HCT116 (cell line): ENCODE results near the gene OBSL1. TPM values are rescaled to one million over a fixed set of nuclear protein-coding genes. Genes with fewer than 3 reads are reported as not detected.

Source experiments
- ATAC-seq: fragments of 200-7000 bp; cut with Tn5 transposase; 2 replicates; pipeline ENCODE4 v1.9.1; 2020; ENCODE audit warnings: mild to moderate bottlenecking, moderate library complexity
- BruUV-seq: library from RNA; stranded (reverse); fragments of 400-500 nt; replicated peaks from 2 replicates; lab custom pipeline; 2021; lab: Mats Ljungman, UMichigan
- CTCF ChIA-PET: fragments of 300-600 bp; sonication (Branson Sonifier 250); formaldehyde crosslinking; loops from one replicate; lab custom pipeline; 2021; ENCODE audit warnings: antibody characterized with exemption; lab: Charles Lee
- POLR2A ChIA-PET: fragments of 300-600, 350-600 bp; sonication (Branson Sonifier 250); formaldehyde crosslinking; loops from one replicate; lab custom pipeline; 2021; ENCODE audit warnings: antibody characterized with exemption; lab: Charles Lee
- RAD21 ChIA-PET, 2 experiments: fragments of 300-600 bp; sonication (Branson Sonifier 250); formaldehyde crosslinking; loops; one replicate each; lab custom pipeline; 2023; ENCODE audit warnings: low total read pairs in 2 of 2; ENCODE audit not compliant: uncharacterized antibody in 2 of 2, unreplicated experiment in 2 of 2, low non-redundant PET in 1 of 2; lab: Charles Lee
- DNase-seq: peaks from one replicate; pipeline ENCODE4 v3.0.0-alpha.2; 2010; ENCODE audit warnings: low read depth, low spot score
- H2AFZ ChIP-seq: fragments of 200-600 bp; shearing (Covaris generic), sonication (generic); 2 replicates; pipeline ENCODE4 v1.6.1; 2017; ENCODE audit warnings: low read depth, mixed run types, mixed read lengths, antibody characterized with exemption, low read length; ENCODE audit not compliant: poor library complexity, severe bottlenecking
- H3K27ac ChIP-seq: 2 replicates; pipeline ENCODE4 v1.5.1; 2012; ENCODE audit warnings: low read depth, low read length
- H3K27me3 ChIP-seq: fragments of 200-600 bp; sonication (generic); 2 replicates; pipeline ENCODE4 v1.6.1; 2016; ENCODE audit warnings: mixed run types, low read length, mixed read lengths; ENCODE audit not compliant: insufficient read depth
- H3K36me3 ChIP-seq, 2 experiments: fragments of 200-500 bp in 1 of 2; fragments of 200-600 bp in 1 of 2; sonication (Bioruptor generic) in 1 of 2; sonication (generic) in 1 of 2; 2 replicates each; pipeline versions ENCODE4 v1.5.1 to v1.6.1; 2014 to 2016; ENCODE audit warnings: low read length in 2 of 2, inconsistent platforms in 1 of 2, mixed read lengths in 1 of 2, mixed run types in 1 of 2; ENCODE audit not compliant: insufficient read depth in 2 of 2, control insufficient read depth in 1 of 2
- H3K4me1 ChIP-seq, 2 experiments: fragments of 200-600 bp in 1 of 2; sonication (generic) in 1 of 2; 2 replicates each; pipeline versions ENCODE4 v1.5.1 to v1.6.1; 2012 to 2017; ENCODE audit warnings: low read length in 2 of 2, inconsistent platforms in 1 of 2, mild to moderate bottlenecking in 1 of 2, mixed read lengths in 1 of 2, mixed run types in 1 of 2, moderate library complexity in 1 of 2; ENCODE audit not compliant: insufficient read depth in 2 of 2, control insufficient read depth in 1 of 2
- H3K4me2 ChIP-seq: fragments of 200-600 bp; sonication (generic); 2 replicates; pipeline ENCODE4 v1.6.1; 2017; ENCODE audit warnings: mixed run types, low read length, mixed read lengths
- H3K4me3 ChIP-seq, 2 experiments: fragments of 200-600 bp in 1 of 2; sonication (generic) in 1 of 2; replicated peaks in 1 of 2; 2 replicates each; pipeline ENCODE4 v1.5.1; 2011 to 2016; ENCODE audit warnings: low read length in 2 of 2, control low read depth in 1 of 2, low read depth in 1 of 2, mild to moderate bottlenecking in 1 of 2, mixed read lengths in 1 of 2, mixed run types in 1 of 2
- H3K79me2 ChIP-seq: fragments of 200-600 bp; sonication (generic); 2 replicates; pipeline ENCODE4 v1.6.1; 2017; ENCODE audit warnings: mild to moderate bottlenecking, mixed run types, low read length, moderate library complexity, mixed read lengths; ENCODE audit not compliant: insufficient read depth
- H3K9ac ChIP-seq: fragments of 200-600 bp; sonication (generic); 2 replicates; pipeline ENCODE4 v1.6.1; 2016; ENCODE audit warnings: low read length, mixed read lengths
- H3K9me2 ChIP-seq: fragments of 200-600 bp; sonication (generic), shearing (Covaris generic); 2 replicates; pipeline ENCODE4 v1.6.1; 2017; ENCODE audit warnings: mixed run types, mild to moderate bottlenecking, moderate library complexity; ENCODE audit not compliant: insufficient read depth
- H3K9me3 ChIP-seq, 2 experiments: fragments of 200-500 bp in 1 of 2; fragments of 200-600 bp in 1 of 2; sonication (Bioruptor generic) in 1 of 2; sonication (generic) in 1 of 2; 2 replicates each; pipeline ENCODE4 v1.6.1; 2014 to 2017; ENCODE audit warnings: low read length in 2 of 2, mixed read lengths in 2 of 2, inconsistent platforms in 1 of 2, low read depth in 1 of 2, mild to moderate bottlenecking in 1 of 2, mixed run types in 1 of 2, moderate library complexity in 1 of 2; ENCODE audit not compliant: control insufficient read depth in 1 of 2, insufficient read depth in 1 of 2
- H4K20me1 ChIP-seq: fragments of 200-600 bp; sonication (generic), shearing (Covaris generic); 2 replicates; pipeline ENCODE4 v1.6.1; 2017; ENCODE audit warnings: mixed run types, mild to moderate bottlenecking, moderate library complexity; ENCODE audit not compliant: insufficient read depth
- ATF3 ChIP-seq: IDR thresholded peaks from 2 replicates; pipeline ENCODE4 v1.6.1; 2012
- EGR1 ChIP-seq: IDR thresholded peaks from 2 replicates; pipeline ENCODE4 v1.6.1; 2012; ENCODE audit warnings: low read depth
- ELF1 ChIP-seq: IDR thresholded peaks from 2 replicates; pipeline ENCODE4 v1.6.1; 2012; ENCODE audit warnings: low read depth, borderline replicate concordance
- EZH2phosphoT487 ChIP-seq: fragments of 200-600 bp; IDR thresholded peaks from 2 replicates; pipeline ENCODE4 v1.6.1; 2018; ENCODE audit warnings: antibody characterized with exemption, borderline replicate concordance
- JUND ChIP-seq: IDR thresholded peaks from 2 replicates; pipeline ENCODE4 v1.6.1; 2012
- MAX ChIP-seq: IDR thresholded peaks from 2 replicates; pipeline ENCODE4 v1.6.1; 2012
- POLR2A ChIP-seq: IDR thresholded peaks from 2 replicates; pipeline ENCODE4 v1.7.0; 2011; ENCODE audit warnings: borderline replicate concordance; ENCODE audit not compliant: insufficient read depth, insufficient read length; ENCODE audit errors: extremely low read depth
- SIN3A ChIP-seq: IDR thresholded peaks from 2 replicates; pipeline ENCODE4 v1.6.1; 2012; ENCODE audit warnings: low read depth
- SP1 ChIP-seq: IDR thresholded peaks from 2 replicates; pipeline ENCODE4 v1.6.1; 2012; ENCODE audit warnings: low read depth
- TCF7L2 ChIP-seq: IDR thresholded peaks from 2 replicates; pipeline ENCODE4 v1.7.0; 2011; ENCODE audit warnings: borderline replicate concordance, inconsistent platforms; ENCODE audit not compliant: insufficient read depth, insufficient read length; ENCODE audit errors: extremely low read depth
- YY1 ChIP-seq: IDR thresholded peaks from 2 replicates; pipeline ENCODE4 v1.6.1; 2011; ENCODE audit warnings: low read length, low read depth, moderate library complexity, mild to moderate bottlenecking; ENCODE audit not compliant: insufficient replicate concordance; ENCODE audit errors: extremely low read depth
- ZNF274 ChIP-seq: fragments of 200-500 bp; sonication (Bioruptor generic); IDR thresholded peaks from 2 replicates; pipeline ENCODE4 v1.6.1; 2014; ENCODE audit warnings: mild to moderate bottlenecking, low read depth, low read length, inconsistent platforms
- intact Hi-C: fragments of 100-400 bp; cut with micrococcal nuclease; formaldehyde crosslinking; loops from 2 replicates; pipeline ENCODE4 v1.10.0; 2022
- total RNA-seq: library from RNA; stranded (reverse); gene quantifications from one replicate; pipeline ENCODE4 v1.2.1, GENCODE V29; 2021; ENCODE audit not compliant: unreplicated experiment
- TF ChIP-seq, protein P1 (sequence below): IDR thresholded peaks from 2 replicates; pipeline ENCODE4 v1.6.1; 2011; ENCODE audit warnings: mild to moderate bottlenecking, low read length, moderate library complexity; ENCODE audit not compliant: insufficient replicate concordance; ENCODE audit errors: extremely low read depth

Gene OBSL1
- total RNA-seq, 1 experiment from 2014 or later = 45.2 TPM

GRCh38 chr2:219596954-219597551 is 25.7 kb upstream of the OBSL1 start:
- no peaks in the 10 kb centered on the region for H4K20me1 ChIP-seq
- TSS peak; percentile 90 for BruUV-seq
- no peaks in the 10 kb centered on the region for H3K9me2 ChIP-seq
- H3K79me2 ChIP-seq = peaks cover 9% of the 10 kb centered on the region; the same call in 1 of the 2 replicates
- peak overlapping the region; percentile 94 for H3K9ac ChIP-seq
- RAD21 ChIA-PET = interaction anchor here in 1 of 2 experiments (1.3 kb wide), 1 partner anchor 45 kb away, joined by 3 read pairs; no protein-coding TSS in a partner anchor
- peak overlapping the region; percentile 94 to 95 for H3K4me3 ChIP-seq
- CTCF ChIA-PET = interaction anchor here (0.8 to 1.0 kb wide), 2 partner anchors 37 to 56 kb away, joined by 3 to 4 read pairs; no protein-coding TSS in a partner anchor
- 0 out of 4 replicates have a peak, but pooled peaks cover 0 to 4% of the 10 kb centered on the region in 2 experiments for H3K36me3 ChIP-seq
- no peaks in the 10 kb centered on the region for H3K27me3 ChIP-seq
- H3K4me1 ChIP-seq = peaks cover 8 to 28% of the 10 kb centered on the region in 2 experiments; a peak in 3 of 4 replicates
- POLR2A ChIA-PET = interaction anchor here (0.6 to 2.0 kb wide), 2 partner anchors 75 to 88 kb away, joined by 5 to 6 read pairs; no protein-coding TSS in a partner anchor
- H3K27ac ChIP-seq = peak overlapping the region; percentile 86
- TF ChIP-seq ELF1 = no peak
- no peak for TF ChIP-seq EGR1
- 0 out of 2 replicates have a peak, but pooled peaks have one; percentile 3 for TF ChIP-seq JUND
- peak overlapping the region; percentile 93 for H3K4me2 ChIP-seq
- intact Hi-C loops = no loop called here
- no peaks in the 10 kb centered on the region for H3K9me3 ChIP-seq
- DNase-seq (no peak), ATAC-seq (peak; percentile 9; the same call in 1 of the 2 replicates)
- H2AFZ ChIP-seq = no peak overlapping the region

- no peak overlapping the region for H2AFZ ChIP-seq
- BruUV-seq = no TSS peak
- 0 out of 2 replicates have a peak overlapping the region, but pooled peaks have one; percentile 5 for H3K27ac ChIP-seq
- TF ChIP-seq SIN3A = no peak
- no peak for TF ChIP-seq YY1
- no peak for TF ChIP-seq POLR2A
- TF ChIP-seq SP1 = no peak
- no peak for TF ChIP-seq ATF3
- TF ChIP-seq, protein P1, sequence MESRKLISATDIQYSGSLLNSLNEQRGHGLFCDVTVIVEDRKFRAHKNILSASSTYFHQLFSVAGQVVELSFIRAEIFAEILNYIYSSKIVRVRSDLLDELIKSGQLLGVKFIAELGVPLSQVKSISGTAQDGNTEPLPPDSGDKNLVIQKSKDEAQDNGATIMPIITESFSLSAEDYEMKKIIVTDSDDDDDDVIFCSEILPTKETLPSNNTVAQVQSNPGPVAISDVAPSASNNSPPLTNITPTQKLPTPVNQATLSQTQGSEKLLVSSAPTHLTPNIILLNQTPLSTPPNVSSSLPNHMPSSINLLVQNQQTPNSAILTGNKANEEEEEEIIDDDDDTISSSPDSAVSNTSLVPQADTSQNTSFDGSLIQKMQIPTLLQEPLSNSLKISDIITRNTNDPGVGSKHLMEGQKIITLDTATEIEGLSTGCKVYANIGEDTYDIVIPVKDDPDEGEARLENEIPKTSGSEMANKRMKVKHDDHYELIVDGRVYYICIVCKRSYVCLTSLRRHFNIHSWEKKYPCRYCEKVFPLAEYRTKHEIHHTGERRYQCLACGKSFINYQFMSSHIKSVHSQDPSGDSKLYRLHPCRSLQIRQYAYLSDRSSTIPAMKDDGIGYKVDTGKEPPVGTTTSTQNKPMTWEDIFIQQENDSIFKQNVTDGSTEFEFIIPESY = no peak
- TF ChIP-seq ZNF274 = no peak
- TF ChIP-seq TCF7L2 = no peak
- TF ChIP-seq MAX = no peak
- TF ChIP-seq EZH2phosphoT487 = no peak
- peak overlapping the region; percentile 12; the same call in 1 of the 2 replicates for H3K4me2 ChIP-seq
- H3K36me3 ChIP-seq = no peaks in the 10 kb centered on the region
- RAD21 ChIA-PET = no interaction called here
- ATAC-seq (no peak), DNase-seq (no peak)
- no peaks in the 10 kb centered on the region for H3K9me3 ChIP-seq
- H3K9ac ChIP-seq = no peak overlapping the region
- peaks cover 9% of the 10 kb centered on the region; the same call in 1 of the 2 replicates for H3K79me2 ChIP-seq
- H3K4me1 ChIP-seq = peaks cover 8 to 28% of the 10 kb centered on the region in 2 experiments; a peak in 3 of 4 replicates
- POLR2A ChIA-PET = no interaction called here
- no peaks in the 10 kb centered on the region for H4K20me1 ChIP-seq
- no peak overlapping the region for H3K4me3 ChIP-seq
- CTCF ChIA-PET = interaction anchor here (0.9 kb wide), 1 partner anchor 35 kb away, joined by 3 read pairs; no protein-coding TSS in a partner anchor
- H3K9me2 ChIP-seq = no peaks in the 10 kb centered on the region
- H3K27me3 ChIP-seq = no peaks in the 10 kb centered on the region
- intact Hi-C loops = no loop called here
These were observed 23.9 kb upstream of the OBSL1 start for GRCh38 chr2:219595256-219595655.
